Measurements from ENCODE around the gene TMEM154. TPM values are rescaled to one million over a fixed set of nuclear protein-coding genes. Genes with fewer than 3 reads are reported as not detected.

The TMEM154 gene
- total RNA-seq, 2 donors from 2014 or later: 1.3 to 1.6 TPM

GRCh38 chr4:152723236-152723635 lies 43.4 kb upstream of the TMEM154 start:
- no peaks in the 10 kb centered on the region for H3K4me1 ChIP-seq (ENCODE audit: control insufficient read depth in 1 of 2, low read depth in 2 of 2)
- TF ChIP-seq, protein P1, sequence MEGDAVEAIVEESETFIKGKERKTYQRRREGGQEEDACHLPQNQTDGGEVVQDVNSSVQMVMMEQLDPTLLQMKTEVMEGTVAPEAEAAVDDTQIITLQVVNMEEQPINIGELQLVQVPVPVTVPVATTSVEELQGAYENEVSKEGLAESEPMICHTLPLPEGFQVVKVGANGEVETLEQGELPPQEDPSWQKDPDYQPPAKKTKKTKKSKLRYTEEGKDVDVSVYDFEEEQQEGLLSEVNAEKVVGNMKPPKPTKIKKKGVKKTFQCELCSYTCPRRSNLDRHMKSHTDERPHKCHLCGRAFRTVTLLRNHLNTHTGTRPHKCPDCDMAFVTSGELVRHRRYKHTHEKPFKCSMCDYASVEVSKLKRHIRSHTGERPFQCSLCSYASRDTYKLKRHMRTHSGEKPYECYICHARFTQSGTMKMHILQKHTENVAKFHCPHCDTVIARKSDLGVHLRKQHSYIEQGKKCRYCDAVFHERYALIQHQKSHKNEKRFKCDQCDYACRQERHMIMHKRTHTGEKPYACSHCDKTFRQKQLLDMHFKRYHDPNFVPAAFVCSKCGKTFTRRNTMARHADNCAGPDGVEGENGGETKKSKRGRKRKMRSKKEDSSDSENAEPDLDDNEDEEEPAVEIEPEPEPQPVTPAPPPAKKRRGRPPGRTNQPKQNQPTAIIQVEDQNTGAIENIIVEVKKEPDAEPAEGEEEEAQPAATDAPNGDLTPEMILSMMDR (IDR thresholded peaks at IDR 0.05): no peak
- H3K36me3 ChIP-seq: no peaks in the 10 kb centered on the region
- no peaks in the 10 kb centered on the region for H3K9me3 ChIP-seq
- H3K4me3 ChIP-seq: no peak overlapping the region
- ATAC-seq (ENCODE audit: insufficient number of reproducible peaks, low FRiP score, low read depth) (no peak), DNase-seq (ENCODE audit: low spot score) (no peak)
- H3K27me3 ChIP-seq (replicated peaks; ENCODE audit: insufficient read depth): no peaks in the 10 kb centered on the region
- H3K27ac ChIP-seq: no peak overlapping the region

GRCh38 chr4:152719801-152720556 lies 40.2 kb upstream of the TMEM154 start:
- Histone ChIP-seq H3K9me3 (no peaks in the 10 kb centered on the region), H3K27me3 (replicated peaks; ENCODE audit: insufficient read depth) (no peaks in the 10 kb centered on the region), H3K27ac (no peak overlapping the region), H3K4me3 (no peak overlapping the region), H3K4me1 (ENCODE audit: control insufficient read depth in 1 of 2, low read depth in 2 of 2) (no peaks in the 10 kb centered on the region), H3K36me3 (no peaks in the 10 kb centered on the region)
- ATAC-seq (ENCODE audit: insufficient number of reproducible peaks, low FRiP score, low read depth) (no peak), DNase-seq (ENCODE audit: low spot score) (no peak)
- TF ChIP-seq, protein P1 (IDR thresholded peaks at IDR 0.05): no peak

DNA sequence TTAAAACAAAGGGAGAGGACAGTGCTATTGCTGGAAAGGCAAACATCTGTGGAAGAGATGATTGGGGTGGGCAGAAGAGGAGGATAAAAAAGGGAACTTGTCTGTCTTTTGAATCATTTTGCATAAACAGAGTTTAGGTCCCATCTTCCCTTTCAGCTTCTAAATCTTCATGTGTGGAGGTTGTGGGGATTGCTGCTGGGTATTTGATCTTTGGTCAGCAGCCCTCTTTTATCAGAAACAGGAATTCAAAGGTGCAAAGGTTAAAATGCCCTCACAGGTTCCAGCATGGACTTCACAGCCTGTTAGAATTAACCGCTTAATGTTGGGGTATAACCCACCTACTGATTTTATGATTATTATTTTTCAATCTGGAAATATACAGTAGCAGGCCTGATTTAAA lies 39.5 kb upstream of the TMEM154 start:
- no peaks in the 10 kb centered on the region for H3K27me3 ChIP-seq (replicated peaks; ENCODE audit: insufficient read depth)
- no peaks in the 10 kb centered on the region for H3K4me1 ChIP-seq (ENCODE audit: control insufficient read depth in 1 of 2, low read depth in 2 of 2)
- ATAC-seq (ENCODE audit: insufficient number of reproducible peaks, low FRiP score, low read depth) (no peak), DNase-seq (ENCODE audit: low spot score) (no peak)
- no peak overlapping the region for H3K27ac ChIP-seq
- no peaks in the 10 kb centered on the region for H3K36me3 ChIP-seq
- no peaks in the 10 kb centered on the region for H3K9me3 ChIP-seq
- H3K4me3 ChIP-seq: no peak overlapping the region
- TF ChIP-seq, protein P1 (IDR thresholded peaks at IDR 0.05): no peak

- Histone ChIP-seq H3K27ac (no peak overlapping the region), H3K4me3 (no peak overlapping the region), H3K9me3 (no peaks in the 10 kb centered on the region), H3K4me1 (ENCODE audit: control insufficient read depth in 1 of 2, low read depth in 2 of 2) (no peaks in the 10 kb centered on the region), H3K27me3 (replicated peaks; ENCODE audit: insufficient read depth) (no peaks in the 10 kb centered on the region), H3K36me3 (no peaks in the 10 kb centered on the region)
- TF ChIP-seq, protein P1 (IDR thresholded peaks at IDR 0.05): no peak
- DNase-seq (ENCODE audit: low spot score) (no peak), ATAC-seq (ENCODE audit: insufficient number of reproducible peaks, low FRiP score, low read depth) (no peak)
Measured at GRCh38 chr4:152715076-152715475, 35.3 kb upstream of the TMEM154 start.

DNA sequence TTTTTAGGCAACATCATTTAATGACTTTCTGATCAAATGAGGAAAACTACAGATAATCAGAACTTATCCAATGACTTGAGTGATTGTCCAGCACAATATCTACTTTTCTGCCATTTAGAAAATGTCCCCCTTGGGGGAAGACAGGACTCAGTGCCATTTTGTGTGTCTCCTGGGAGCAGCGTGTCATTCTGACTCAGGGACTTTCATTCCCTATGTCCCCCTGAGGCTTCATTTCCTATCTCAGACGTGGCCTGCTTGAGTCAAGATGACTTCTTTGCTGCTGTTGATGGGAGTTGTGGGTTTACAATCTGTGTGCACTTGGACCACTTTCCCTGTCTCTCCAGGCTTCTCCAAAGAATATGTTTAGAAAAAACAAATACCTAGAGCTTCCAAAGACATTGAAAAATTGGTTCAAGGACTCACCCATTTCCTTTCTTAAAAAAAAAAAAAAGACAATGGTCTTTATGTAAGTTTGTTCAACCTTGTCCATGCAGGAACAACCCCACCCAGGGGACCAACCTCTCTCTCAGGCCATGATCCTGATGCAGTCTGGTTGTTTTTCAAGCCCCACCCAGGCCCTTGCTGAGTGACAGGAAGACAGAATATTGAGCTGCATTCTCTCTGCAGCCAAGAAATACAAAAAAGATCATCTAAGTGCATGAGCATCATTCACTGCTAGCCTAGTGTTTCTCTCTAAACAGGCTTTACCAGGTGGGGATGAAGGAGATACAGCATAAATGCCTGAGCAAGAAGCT lies 34.3 kb upstream of the TMEM154 start:
- TF ChIP-seq, protein P1 (IDR thresholded peaks at IDR 0.05): no peak
- Histone ChIP-seq H3K9me3 (no peaks in the 10 kb centered on the region), H3K4me1 (ENCODE audit: control insufficient read depth in 1 of 2, low read depth in 2 of 2) (no peaks in the 10 kb centered on the region), H3K36me3 (no peaks in the 10 kb centered on the region), H3K27me3 (replicated peaks; ENCODE audit: insufficient read depth) (no peaks in the 10 kb centered on the region), H3K27ac (no peak overlapping the region), H3K4me3 (no peak overlapping the region)
- DNase-seq (ENCODE audit: low spot score) (no peak), ATAC-seq (ENCODE audit: insufficient number of reproducible peaks, low FRiP score, low read depth) (no peak)

Measured in thoracic aorta (tissue), 2 donors.